Sciatic nerve (tissue), 2 donors: ENCODE measurements around the gene CARM1. TPM values are rescaled to one million over a fixed set of nuclear protein-coding genes. Genes with fewer than 3 reads are reported as not detected.
"Not testable (repeated sequence)": the region's sequence is repeated elsewhere in the genome, so short reads cannot be mapped to it uniquely, and the experiment has no call there.

Experiments used
- ATAC-seq: fragments of 200-7000 bp; cut with Tn5 transposase; one replicate; pipeline ENCODE4 v1.9.1; 2020; ENCODE audit warnings: mild to moderate bottlenecking, moderate library complexity
- DNase-seq: peaks from one replicate; pipeline ENCODE4 v3.0.0-alpha.2; 2020; ENCODE audit warnings: low spot score
- intact Hi-C: fragments of 100-400 bp; cut with DNase I; formaldehyde crosslinking; loops from one replicate; pipeline ENCODE4 v1.14.2; 2022
- total RNA-seq: library from RNA; stranded (reverse); fragmentation: NEBNext Ultra II Directional; extraction: Animal tissue kit (Norgen Biotek cat#: 25700); gene quantifications from one replicate; pipeline ENCODE4 v1.2.1, GENCODE V29; 2021
- donor health status: DM: no; HTN: no; CAD: no.
- donor health status: DM: no; HTN: no; CAD: no.

Gene CARM1
- total RNA-seq, 1 donor from 2014 or later = 33.3 TPM

GRCh38 chr19:10839114-10840050 lies 32.0 kb upstream of the CARM1 start:
- intact Hi-C loops = no loop called here
- ATAC-seq = no peak
- no peak for DNase-seq

- no peak for DNase-seq
- intact Hi-C loops = no loop called here
- no peak for ATAC-seq
Measured at GRCh38 chr19:10842788-10843187, 28.6 kb upstream of the CARM1 start.

GRCh38 chr19:10846500-10847202 lies 24.7 kb upstream of the CARM1 start:
- intact Hi-C loops = no loop called here
- ATAC-seq = no peak

GRCh38 chr19:10848230-10848856 lies 23.0 kb upstream of the CARM1 start, which contains the start of gene C19orf38:
Gene C19orf38 (plus strand): TSS chr19:10848415. CDS start chr19:10848509, 94 bp downstream.
- ATAC-seq (peak; percentile 50), DNase-seq (no peak)
- intact Hi-C loops = no loop called here

More at GRCh38 chr19:10846500-10847202, 24.7 kb upstream of the CARM1 start:
- DNase-seq = no peak

GRCh38 chr19:10850631-10851030 lies 20.7 kb upstream of the CARM1 start:
- no peak for ATAC-seq

GRCh38 chr19:10852098-10852800 lies 19.1 kb upstream of the CARM1 start:
- no peak for ATAC-seq
- no peak for DNase-seq
- intact Hi-C loops = no loop called here

More at GRCh38 chr19:10850631-10851030, 20.7 kb upstream of the CARM1 start:
- intact Hi-C loops = no loop called here
- DNase-seq = no peak

GRCh38 chr19:10852941-10853340 lies 18.4 kb upstream of the CARM1 start:
- intact Hi-C loops = no loop called here
- ATAC-seq (no peak), DNase-seq (no peak)

GRCh38 chr19:10854350-10855089 lies 16.8 kb upstream of the CARM1 start:
- ATAC-seq = no peak
- DNase-seq = no peak
- intact Hi-C loops = no loop called here

- intact Hi-C loops = no loop called here
- no peak for ATAC-seq
Measured at GRCh38 chr19:10855879-10856522, 15.4 kb upstream of the CARM1 start.

GRCh38 chr19:10856899-10857298 lies 14.5 kb upstream of the CARM1 start:
- intact Hi-C loops = not testable (repeated sequence)

More at GRCh38 chr19:10855879-10856522, 15.4 kb upstream of the CARM1 start:
- DNase-seq = no peak

GRCh38 chr19:10858204-10858828 lies 13.0 kb upstream of the CARM1 start:
- DNase-seq (no peak), ATAC-seq (no peak)
- intact Hi-C loops = no loop called here

More at GRCh38 chr19:10856899-10857298, 14.5 kb upstream of the CARM1 start:
- not testable (repeated sequence) for ATAC-seq, DNase-seq

- DNase-seq (no peak), ATAC-seq (no peak)
- intact Hi-C loops = no loop called here
Measured at GRCh38 chr19:10861103-10861651, 10.2 kb upstream of the CARM1 start.

- intact Hi-C loops = no loop called here
- ATAC-seq (no peak), DNase-seq (no peak)
Measured at GRCh38 chr19:10862561-10863106, 8.7 kb upstream of the CARM1 start.

- intact Hi-C loops = no loop called here
- peak; percentile 75 for ATAC-seq
- no peak for DNase-seq
Measured at GRCh38 chr19:10863107-10863717, 8.1 kb upstream of the CARM1 start.

GRCh38 chr19:10864538-10864899 lies 6.8 kb upstream of the CARM1 start:
- intact Hi-C loops = no loop called here
- ATAC-seq (peak; percentile 89), DNase-seq (peak; percentile 93)

- no peak for DNase-seq
- no peak for ATAC-seq
- intact Hi-C loops = no loop called here
Measured at GRCh38 chr19:10866495-10866894, 4.9 kb upstream of the CARM1 start.
